Measurements from ENCODE around the gene VEPH1. TPM values are rescaled to one million over a fixed set of nuclear protein-coding genes. Genes with fewer than 3 reads are reported as not detected.

VEPH1 gene
- total RNA-seq, 1 experiment from 2014 or later: 7.7 TPM

GRCh38 chr3:157219215-157219614 is 284.0 kb downstream of the VEPH1 start:
- H3K4ac ChIP-seq (ENCODE audit: low read depth, low read length): no peak overlapping the region
- no peak overlapping the region for H2BK12ac ChIP-seq (ENCODE audit: insufficient read length, low read depth, low read length)
- no peak overlapping the region for H3K27ac ChIP-seq (ENCODE audit: insufficient read length, low read depth, low read length)
- no peaks in the 10 kb centered on the region for H3K27me3 ChIP-seq (ENCODE audit: insufficient read depth, low read length)
- H4K5ac ChIP-seq (ENCODE audit: insufficient read length, low read depth, low read length): no peak overlapping the region
- no CpG with 5 or more reads among the region's 3 CpGs for WGBS (ENCODE audit: extremely low coverage, insufficient read length, low lambda C conversion rate)
- H3K27ac Mint-ChIP-seq: no peak overlapping the region
- H2BK120ac ChIP-seq (ENCODE audit: low read depth, low read length, poor library complexity, severe bottlenecking): no peak overlapping the region
- no peaks in the 10 kb centered on the region for H4K20me1 ChIP-seq (ENCODE audit: control insufficient read depth, insufficient read depth, insufficient read length)
- no peaks in the 10 kb centered on the region for H3K36me3 Mint-ChIP-seq (ENCODE audit: insufficient read depth in 1 of 3, low read depth in 3 of 3)
- H3K18ac ChIP-seq (ENCODE audit: insufficient read length, low read depth, low read length): no peak overlapping the region
- no peak overlapping the region for H3K14ac ChIP-seq (ENCODE audit: insufficient read depth, low read length)
- H3K23ac ChIP-seq (ENCODE audit: insufficient read length, low read depth, low read length): no peak overlapping the region
- H3K4me1 ChIP-seq (ENCODE audit: insufficient read depth, low read length): no peaks in the 10 kb centered on the region
- no peak overlapping the region for H3T11ph ChIP-seq (ENCODE audit: low read length)
- no peak overlapping the region for H2BK15ac ChIP-seq (ENCODE audit: low read depth, low read length)
- H3K79me2 ChIP-seq (ENCODE audit: insufficient read depth, low read length): no peaks in the 10 kb centered on the region
- H3K4me1 Mint-ChIP-seq: no peaks in the 10 kb centered on the region
- no peak overlapping the region for H2AFZ ChIP-seq (ENCODE audit: low read length)
- no peaks in the 10 kb centered on the region for H3K27me3 Mint-ChIP-seq (ENCODE audit: low read depth)
- no peak overlapping the region for H3K56ac ChIP-seq (ENCODE audit: insufficient read length, low read depth, low read length)
- H3K4me3 Mint-ChIP-seq: no peak overlapping the region
- H3K4me2 ChIP-seq (ENCODE audit: insufficient read depth, insufficient read length, low read length): no peak overlapping the region
- H2BK20ac ChIP-seq (ENCODE audit: low read depth, low read length, poor library complexity, severe bottlenecking): no peak overlapping the region
- no peak for DNase-seq
- TF ChIP-seq, protein P1, sequence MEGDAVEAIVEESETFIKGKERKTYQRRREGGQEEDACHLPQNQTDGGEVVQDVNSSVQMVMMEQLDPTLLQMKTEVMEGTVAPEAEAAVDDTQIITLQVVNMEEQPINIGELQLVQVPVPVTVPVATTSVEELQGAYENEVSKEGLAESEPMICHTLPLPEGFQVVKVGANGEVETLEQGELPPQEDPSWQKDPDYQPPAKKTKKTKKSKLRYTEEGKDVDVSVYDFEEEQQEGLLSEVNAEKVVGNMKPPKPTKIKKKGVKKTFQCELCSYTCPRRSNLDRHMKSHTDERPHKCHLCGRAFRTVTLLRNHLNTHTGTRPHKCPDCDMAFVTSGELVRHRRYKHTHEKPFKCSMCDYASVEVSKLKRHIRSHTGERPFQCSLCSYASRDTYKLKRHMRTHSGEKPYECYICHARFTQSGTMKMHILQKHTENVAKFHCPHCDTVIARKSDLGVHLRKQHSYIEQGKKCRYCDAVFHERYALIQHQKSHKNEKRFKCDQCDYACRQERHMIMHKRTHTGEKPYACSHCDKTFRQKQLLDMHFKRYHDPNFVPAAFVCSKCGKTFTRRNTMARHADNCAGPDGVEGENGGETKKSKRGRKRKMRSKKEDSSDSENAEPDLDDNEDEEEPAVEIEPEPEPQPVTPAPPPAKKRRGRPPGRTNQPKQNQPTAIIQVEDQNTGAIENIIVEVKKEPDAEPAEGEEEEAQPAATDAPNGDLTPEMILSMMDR (conservative IDR thresholded peaks at IDR 0.05): no peak
- no peak overlapping the region for H4K91ac ChIP-seq (ENCODE audit: insufficient read length, low read depth, low read length)
- H4K8ac ChIP-seq (replicated peaks; ENCODE audit: insufficient read length, low read depth, low read length): no peak overlapping the region
- no peaks in the 10 kb centered on the region for H3K9me3 ChIP-seq (ENCODE audit: control insufficient read depth, low read depth, low read length)
- H3K23me2 ChIP-seq (ENCODE audit: insufficient read length, low read depth, low read length, poor library complexity, severe bottlenecking): no peaks in the 10 kb centered on the region
- no peaks in the 10 kb centered on the region for H3K79me1 ChIP-seq (ENCODE audit: insufficient read depth, low read depth, low read length, poor library complexity, severe bottlenecking)
- no peaks in the 10 kb centered on the region for H3K9me3 Mint-ChIP-seq
- no peak overlapping the region for H2BK5ac ChIP-seq (ENCODE audit: insufficient read length, low read length)
- H2AK5ac ChIP-seq (ENCODE audit: insufficient read length, low read length): no peak overlapping the region
- H3K9ac ChIP-seq (ENCODE audit: extremely low read depth, insufficient read length, low read length): no peak overlapping the region

Other genes starting within 250 kb of the VEPH1 start
- gene PTX3, start 66.6 kb downstream of the VEPH1 start, total RNA-seq (2021): 0.11 and 0.22 TPM in 2 replicates